HAP-1 (cell line): ENCODE measurements around the gene ARHGAP15.

Experiments used
- DNase-seq, 2 experiments: peaks; one replicate each; pipeline ENCODE4 v3.0.0-alpha.2; 2016 to 2020; ENCODE audit warnings: low spot score in 2 of 2
- H3K27me3 ChIP-seq: fragments of 250-450 bp; sonication (Bioruptor Pico); 2 replicates; pipeline ENCODE4 v1.5.1; 2020; ENCODE audit warnings: low read depth, mild to moderate bottlenecking, moderate library complexity
- H3K36me3 ChIP-seq: fragments of 250-450 bp; sonication (Bioruptor Pico); replicated peaks from 2 replicates; pipeline ENCODE4 v1.5.1; 2020; ENCODE audit warnings: mild to moderate bottlenecking
- H3K4me1 ChIP-seq: fragments of 250-450 bp; sonication (Bioruptor Pico); 2 replicates; pipeline ENCODE4 v1.5.1; 2020; ENCODE audit warnings: mild to moderate bottlenecking
- H3K4me3 ChIP-seq: fragments of 250-450 bp; sonication (Bioruptor Pico); 2 replicates; pipeline ENCODE4 v1.5.1; 2020; ENCODE audit warnings: mild to moderate bottlenecking, moderate library complexity
- H3K9me3 ChIP-seq: fragments of 250-450 bp; sonication (Bioruptor Pico); 2 replicates; pipeline ENCODE4 v1.5.1; 2020; ENCODE audit warnings: mild to moderate bottlenecking, moderate library complexity
- in situ Hi-C: fragments of 300-500 bp; cut with MboI; formaldehyde crosslinking; loops from 3 replicates; pipeline ENCODE4 v1.14.3; 2020; ENCODE audit warnings: low sequenced_read_pairs, inconsistent platforms, mixed read lengths

The ARHGAP15 gene

DNA sequence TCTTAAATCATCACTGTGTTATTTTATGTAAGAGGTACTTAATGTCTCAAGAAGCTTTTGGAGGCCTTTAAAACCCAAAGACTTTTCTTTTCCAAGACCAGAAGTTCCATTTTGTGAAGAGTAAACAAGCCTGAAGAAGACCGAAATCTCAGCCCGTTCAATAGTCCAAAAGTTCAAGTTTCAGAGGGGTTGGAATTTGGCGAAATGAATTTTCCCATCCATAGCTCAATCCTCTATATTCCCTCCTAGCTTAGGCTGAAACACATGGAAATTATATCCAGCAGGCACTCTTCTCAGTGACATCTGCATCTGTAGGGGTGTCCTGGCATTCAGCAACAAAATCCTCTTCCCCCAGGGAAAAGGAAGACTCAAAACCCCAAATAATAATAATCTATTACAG is 344.6 kb downstream of the ARHGAP15 start:
- no peaks in the 10 kb centered on the region for H3K27me3 ChIP-seq
- peaks cover 13% of the 10 kb centered on the region for H3K4me1 ChIP-seq
- DNase-seq = no peak
- no peaks in the 10 kb centered on the region for H3K9me3 ChIP-seq
- H3K36me3 ChIP-seq = no peaks in the 10 kb centered on the region
- H3K4me3 ChIP-seq = no peak overlapping the region
- in situ Hi-C loops = no loop called here

DNA sequence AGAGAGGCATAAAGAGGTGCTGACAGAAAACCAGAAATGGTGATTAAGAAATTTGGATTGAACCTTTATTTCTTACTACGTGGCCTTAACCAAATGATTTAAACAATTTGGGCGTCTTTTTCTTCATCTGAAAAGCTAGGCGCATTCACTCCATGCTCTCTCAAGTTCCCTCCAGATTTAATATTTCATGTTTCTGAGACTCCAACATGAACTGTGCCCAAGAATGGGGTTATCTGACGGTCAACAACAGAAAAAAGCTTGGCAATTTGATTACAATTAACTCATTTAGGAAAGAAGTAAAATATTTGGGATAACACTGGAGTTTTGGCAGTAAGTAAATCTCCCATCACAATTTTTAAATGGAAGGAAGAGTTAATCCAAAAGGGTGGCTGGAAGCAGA is 345.4 kb downstream of the ARHGAP15 start:
- H3K27me3 ChIP-seq = no peaks in the 10 kb centered on the region
- DNase-seq = no peak
- in situ Hi-C loops = no loop called here
- peaks cover 13% of the 10 kb centered on the region for H3K4me1 ChIP-seq
- no peaks in the 10 kb centered on the region for H3K9me3 ChIP-seq
- H3K4me3 ChIP-seq = no peak overlapping the region
- H3K36me3 ChIP-seq = no peaks in the 10 kb centered on the region

DNA sequence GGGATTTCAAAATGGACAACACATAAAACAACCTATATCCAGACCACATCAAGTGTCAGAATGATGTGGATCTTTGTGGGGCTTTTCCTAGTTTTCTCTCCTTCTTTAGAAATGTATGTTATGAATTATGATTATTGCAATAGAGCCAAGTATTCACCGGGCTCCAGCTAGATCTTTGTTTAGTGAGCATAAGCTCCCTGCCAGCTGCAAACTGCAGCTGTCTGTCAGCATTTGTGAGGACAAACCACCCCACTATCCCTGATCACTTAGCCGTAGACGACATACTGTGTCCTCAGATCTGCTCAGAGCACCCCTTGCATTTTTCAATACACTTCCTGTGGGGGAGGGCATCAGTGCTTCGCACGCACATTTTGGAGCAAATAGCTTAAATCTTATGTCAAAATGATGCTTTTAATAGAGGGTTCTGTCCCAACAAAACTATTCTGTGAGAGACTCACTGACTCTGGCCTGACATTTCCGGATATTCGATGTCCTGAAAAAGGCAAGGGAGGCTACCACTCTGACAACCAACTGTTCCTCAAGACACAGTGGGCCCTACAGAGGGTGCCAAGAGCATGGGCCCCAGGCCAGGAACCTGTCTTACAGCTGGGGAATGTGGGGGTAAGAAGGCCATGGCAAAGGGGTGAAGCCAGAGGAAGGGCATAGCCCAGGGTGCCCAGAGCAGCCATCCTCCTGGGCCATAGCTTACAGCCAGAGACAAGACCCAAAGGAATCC is 346.0 kb downstream of the ARHGAP15 start:
- DNase-seq = no peak
- Histone ChIP-seq H3K9me3 (no peaks in the 10 kb centered on the region), H3K4me1 (peaks cover 16% of the 10 kb centered on the region), H3K4me3 (no peak overlapping the region), H3K36me3 (no peaks in the 10 kb centered on the region), H3K27me3 (no peaks in the 10 kb centered on the region)
- in situ Hi-C loops = no loop called here

DNA sequence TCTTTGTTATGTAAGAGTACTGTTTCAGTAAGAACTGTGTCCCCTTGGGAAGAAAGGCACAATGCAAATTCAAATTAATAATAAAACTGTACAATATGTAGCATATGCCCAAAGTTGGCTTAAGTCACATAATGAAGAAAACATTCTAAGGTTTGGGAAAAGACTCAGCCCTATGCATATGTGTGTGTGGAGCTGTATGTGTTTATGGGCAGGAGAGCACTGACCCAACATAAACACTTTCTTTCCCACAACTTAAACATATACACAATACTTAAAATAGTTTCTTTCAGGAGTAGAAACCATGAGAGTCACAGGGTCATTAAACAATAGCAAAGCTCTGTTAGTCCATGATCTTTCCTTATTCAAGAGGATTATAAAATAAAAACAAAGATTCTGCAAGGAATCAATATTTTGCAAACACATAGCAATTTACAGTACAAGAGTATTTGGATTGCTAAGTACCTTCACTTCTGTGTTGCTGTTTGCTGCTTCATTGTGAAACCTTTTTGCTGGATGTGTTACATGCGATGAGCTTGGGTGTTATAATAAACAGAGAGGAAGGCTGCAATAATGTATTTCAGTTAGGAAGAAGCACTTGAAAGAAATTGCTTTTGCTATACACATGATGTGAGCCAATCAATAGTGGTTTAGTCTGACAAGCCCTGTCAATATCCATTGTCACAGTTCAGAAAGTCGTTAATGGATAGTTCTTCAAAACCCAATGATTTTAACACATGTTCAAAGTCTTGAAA is 347.3 kb downstream of the ARHGAP15 start:
- DNase-seq = peak in 1 of 2 experiments; percentile 51
- H3K4me1 ChIP-seq = peaks cover 29% of the 10 kb centered on the region
- H3K9me3 ChIP-seq = no peaks in the 10 kb centered on the region
- H3K36me3 ChIP-seq = no peaks in the 10 kb centered on the region
- no peak overlapping the region for H3K4me3 ChIP-seq
- no peaks in the 10 kb centered on the region for H3K27me3 ChIP-seq
- in situ Hi-C loops = no loop called here

DNA sequence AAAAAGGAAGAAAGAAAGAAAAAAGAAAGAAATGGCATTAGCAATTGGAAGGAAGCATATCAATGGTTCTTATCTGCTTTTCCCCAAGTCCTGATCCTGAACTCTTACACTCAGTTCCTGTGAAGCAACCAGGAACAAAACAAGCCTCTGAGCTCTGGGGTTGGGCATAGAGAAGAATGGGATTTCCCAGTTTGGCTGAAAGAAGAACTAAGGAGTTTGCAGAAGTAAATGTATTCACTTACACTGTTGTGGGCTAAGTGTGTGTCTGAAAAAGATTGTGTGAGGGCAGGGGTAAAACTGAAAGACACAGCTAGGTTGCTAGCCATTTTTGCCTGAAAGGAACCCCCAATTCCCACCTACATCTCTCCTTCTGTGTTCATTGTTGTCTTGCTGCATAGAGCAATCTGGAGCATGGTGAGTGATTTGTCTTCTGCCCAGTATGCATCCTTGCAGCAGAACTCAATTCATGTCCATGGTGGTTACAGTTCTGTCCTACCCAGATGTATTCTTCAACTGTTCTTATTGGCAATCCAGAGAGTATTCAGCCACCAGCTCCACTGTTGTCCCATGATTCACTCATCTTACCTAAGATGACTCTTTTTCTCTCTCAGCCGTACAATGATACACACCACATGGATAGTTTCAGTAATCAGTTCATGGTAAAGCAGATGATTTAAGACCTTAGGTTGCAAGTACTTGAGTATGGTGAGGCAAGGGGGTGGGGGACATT is 348.7 kb downstream of the ARHGAP15 start:
- Histone ChIP-seq H3K9me3 (no peaks in the 10 kb centered on the region), H3K4me3 (no peak overlapping the region), H3K4me1 (peaks cover 39% of the 10 kb centered on the region), H3K36me3 (no peaks in the 10 kb centered on the region), H3K27me3 (no peaks in the 10 kb centered on the region)
- in situ Hi-C loops = no loop called here
- DNase-seq = no peak

DNA sequence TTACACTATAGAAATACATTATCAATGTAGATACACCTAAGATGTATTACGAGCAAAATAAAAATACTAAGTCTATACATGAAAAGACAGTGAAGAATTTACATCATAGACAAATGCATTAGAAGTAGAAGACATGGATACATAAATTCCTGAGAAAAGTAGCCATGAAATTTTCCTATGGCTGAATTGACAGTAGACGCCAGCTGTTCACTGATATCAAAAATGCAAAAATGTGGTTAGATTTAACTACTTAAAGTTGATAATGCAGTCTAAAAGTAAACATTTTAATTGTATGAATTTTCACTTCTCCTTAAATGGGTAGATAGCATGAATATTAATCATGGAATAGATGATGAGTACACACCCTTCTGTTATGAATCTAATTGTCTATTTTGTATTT is 350.9 kb downstream of the ARHGAP15 start:
- DNase-seq = no peak
- in situ Hi-C loops = no loop called here
- Histone ChIP-seq H3K27me3 (no peaks in the 10 kb centered on the region), H3K9me3 (no peaks in the 10 kb centered on the region), H3K4me1 (peaks cover 39% of the 10 kb centered on the region), H3K4me3 (no peak overlapping the region), H3K36me3 (no peaks in the 10 kb centered on the region)

DNA sequence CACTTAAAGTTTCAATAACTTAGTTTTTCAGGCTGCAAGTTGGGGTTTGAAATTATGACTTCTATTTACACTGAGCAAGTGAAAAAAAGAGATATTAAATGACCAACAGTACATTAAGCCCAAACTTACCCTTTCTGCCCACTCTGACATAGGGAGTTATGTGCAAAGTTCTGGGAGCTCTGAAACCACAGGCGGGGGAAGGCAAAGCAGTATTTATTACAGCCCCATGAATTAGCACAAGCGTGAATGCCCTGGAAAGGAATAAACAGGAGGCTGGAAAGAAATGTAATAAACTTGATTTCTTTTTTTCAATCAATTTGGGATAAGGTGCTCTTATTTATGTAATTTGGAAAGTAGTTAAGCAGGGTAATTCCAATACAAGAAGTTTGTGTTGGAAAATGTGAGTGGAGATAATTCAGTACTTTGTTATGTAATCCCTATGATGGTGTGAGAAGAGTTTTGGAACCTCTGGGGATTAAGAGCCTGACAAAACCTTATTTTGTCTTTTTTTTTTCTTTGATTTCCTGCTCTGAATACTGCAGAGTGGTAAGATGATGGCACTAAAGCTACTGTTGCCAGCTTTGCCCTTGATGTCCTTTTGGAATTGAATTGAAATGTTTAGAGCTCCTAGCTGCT is 351.5 kb downstream of the ARHGAP15 start:
- in situ Hi-C loops = no loop called here
- DNase-seq = peak; percentile 21 to 61
- H3K4me1 ChIP-seq = peaks cover 39% of the 10 kb centered on the region
- no peaks in the 10 kb centered on the region for H3K36me3 ChIP-seq
- no peaks in the 10 kb centered on the region for H3K9me3 ChIP-seq
- no peak overlapping the region for H3K4me3 ChIP-seq
- H3K27me3 ChIP-seq = no peaks in the 10 kb centered on the region

DNA sequence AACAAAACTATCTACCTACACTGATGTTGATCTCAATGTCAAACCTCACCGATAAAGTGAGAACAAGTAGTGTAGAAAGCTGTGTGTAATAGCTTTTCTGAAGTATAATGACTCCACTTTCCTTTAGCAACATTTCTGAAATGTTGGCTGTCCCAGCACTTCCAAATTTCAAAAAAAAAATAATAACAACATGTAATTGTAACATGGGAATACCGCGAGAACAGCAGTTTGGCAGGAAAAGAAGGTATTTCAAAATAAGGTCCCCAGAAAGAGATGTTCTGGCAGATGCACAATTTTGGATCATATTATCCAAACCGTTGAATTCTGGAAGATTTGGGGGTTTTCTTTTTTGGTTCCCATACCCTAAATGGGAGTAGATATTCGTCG is 352.0 kb downstream of the ARHGAP15 start:
- Histone ChIP-seq H3K4me1 (peaks cover 35% of the 10 kb centered on the region), H3K36me3 (no peaks in the 10 kb centered on the region), H3K4me3 (no peak overlapping the region), H3K9me3 (no peaks in the 10 kb centered on the region), H3K27me3 (no peaks in the 10 kb centered on the region)
- in situ Hi-C loops = no loop called here
- no peak for DNase-seq

DNA sequence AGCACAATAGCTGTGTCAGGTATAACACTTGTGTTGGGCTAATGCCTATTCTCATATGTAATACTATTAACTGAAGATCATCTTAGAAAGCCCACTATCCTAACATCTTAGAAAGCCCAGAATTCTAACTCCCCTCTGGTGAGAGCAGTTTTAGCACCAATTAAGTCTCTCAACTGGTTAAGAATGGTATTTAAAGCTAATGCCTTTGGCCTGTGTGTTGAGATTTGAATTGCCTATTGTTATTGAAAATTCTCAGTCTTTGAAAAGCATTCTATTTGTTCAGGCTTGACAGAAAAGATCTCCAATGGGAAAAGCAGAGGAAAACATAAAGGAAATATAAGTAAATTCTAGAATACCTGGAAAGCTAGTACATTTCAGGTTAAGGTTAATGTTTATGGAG is 352.5 kb downstream of the ARHGAP15 start:
- Histone ChIP-seq H3K4me1 (peaks cover 30% of the 10 kb centered on the region), H3K9me3 (no peaks in the 10 kb centered on the region), H3K27me3 (0 out of 2 replicates have a peak, but pooled peaks cover under 1% of the 10 kb centered on the region), H3K36me3 (no peaks in the 10 kb centered on the region), H3K4me3 (no peak overlapping the region)
- peak; percentile 19 to 95 for DNase-seq
- in situ Hi-C loops = no loop called here

DNA sequence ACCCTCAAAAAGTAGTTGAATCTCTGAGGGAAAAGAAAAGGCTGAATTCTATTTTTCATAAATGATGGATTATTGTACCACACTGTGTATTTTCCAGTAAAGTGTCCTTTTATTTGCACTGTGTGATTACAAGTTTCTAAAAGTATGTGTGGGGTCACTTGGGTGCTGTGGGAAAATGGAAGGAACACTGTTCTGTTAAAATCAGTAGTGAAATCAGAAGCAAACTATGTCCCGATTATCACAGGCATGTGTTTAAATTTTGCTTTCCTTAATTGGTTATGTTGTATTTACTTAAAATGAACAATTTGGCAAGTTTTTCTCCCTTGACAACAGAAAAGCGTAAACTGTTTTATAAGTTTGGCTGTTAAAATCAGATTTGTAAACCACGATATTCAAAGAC is 353.1 kb downstream of the ARHGAP15 start:
- H3K4me3 ChIP-seq = no peak overlapping the region
- in situ Hi-C loops = no loop called here
- no peak for DNase-seq
- H3K36me3 ChIP-seq = no peaks in the 10 kb centered on the region
- 0 out of 2 replicates have a peak, but pooled peaks cover 3% of the 10 kb centered on the region for H3K27me3 ChIP-seq
- peaks cover 26% of the 10 kb centered on the region for H3K4me1 ChIP-seq
- H3K9me3 ChIP-seq = no peaks in the 10 kb centered on the region

DNA sequence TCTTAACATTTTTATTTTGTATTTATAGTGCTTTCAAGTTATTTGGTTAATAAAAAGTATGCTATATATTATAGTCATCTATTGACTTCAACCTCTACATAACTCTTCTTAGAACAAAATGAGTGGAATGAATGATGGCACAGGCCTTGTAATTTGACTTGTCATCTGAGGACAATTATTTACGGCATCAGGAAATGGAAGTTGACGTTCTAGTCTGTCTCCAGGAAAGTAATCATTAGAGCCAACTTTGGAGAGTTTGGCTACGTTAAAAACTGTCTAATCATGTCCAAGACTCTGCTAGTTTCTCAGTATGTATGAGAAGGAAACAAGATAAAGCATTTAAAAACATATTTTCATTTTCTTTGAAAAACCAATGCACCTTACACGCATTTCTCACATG is 353.6 kb downstream of the ARHGAP15 start:
- in situ Hi-C loops = no loop called here
- no peak overlapping the region for H3K4me3 ChIP-seq
- 0 out of 2 replicates have a peak, but pooled peaks cover 3% of the 10 kb centered on the region for H3K27me3 ChIP-seq
- no peaks in the 10 kb centered on the region for H3K36me3 ChIP-seq
- H3K4me1 ChIP-seq = peaks cover 26% of the 10 kb centered on the region
- DNase-seq = no peak
- no peaks in the 10 kb centered on the region for H3K9me3 ChIP-seq

DNA sequence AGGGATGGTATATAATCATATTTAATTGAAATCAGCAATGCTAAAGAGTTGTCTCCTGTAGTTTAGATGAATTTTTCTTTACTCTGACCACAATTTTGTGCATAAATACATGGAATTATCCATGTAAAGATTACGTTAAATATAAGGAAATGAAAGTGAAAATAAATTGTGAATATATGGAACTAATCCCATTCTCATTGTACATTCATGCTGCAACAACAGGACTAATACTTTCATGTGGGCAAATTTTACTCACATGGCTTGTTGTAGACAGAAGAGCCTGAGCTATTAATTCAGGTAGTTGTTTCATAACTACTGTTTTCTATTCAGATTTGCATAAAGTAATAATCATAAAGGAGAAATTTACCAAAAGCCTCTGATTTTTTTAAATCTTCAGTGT is 357.8 kb downstream of the ARHGAP15 start:
- Histone ChIP-seq H3K4me1 (peaks cover 8% of the 10 kb centered on the region), H3K9me3 (no peaks in the 10 kb centered on the region), H3K4me3 (no peak overlapping the region), H3K36me3 (no peaks in the 10 kb centered on the region), H3K27me3 (0 out of 2 replicates have a peak, but pooled peaks cover 3% of the 10 kb centered on the region)
- DNase-seq = no peak
- in situ Hi-C loops = no loop called here

DNA sequence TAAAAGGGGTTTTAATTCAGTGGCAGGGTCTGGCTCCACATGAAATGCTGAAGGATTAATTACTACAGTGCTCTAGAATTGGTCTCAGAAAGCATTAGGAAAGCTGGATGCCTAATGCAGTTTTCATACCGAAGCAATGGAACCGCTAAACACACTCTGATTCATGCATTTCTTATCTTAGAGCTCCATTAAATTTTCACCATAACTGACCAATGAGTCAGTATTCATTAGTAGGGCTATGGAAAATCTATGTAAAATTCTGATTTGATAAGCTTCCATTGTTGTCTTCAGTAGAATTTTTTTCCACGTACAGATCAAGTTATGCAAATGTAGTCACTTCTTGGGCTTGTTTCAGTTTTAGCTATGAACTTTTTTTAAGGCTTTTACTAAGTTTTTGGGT is 359.9 kb downstream of the ARHGAP15 start:
- Histone ChIP-seq H3K36me3 (no peaks in the 10 kb centered on the region), H3K4me1 (no peaks in the 10 kb centered on the region; the same call in 1 of the 2 replicates), H3K9me3 (no peaks in the 10 kb centered on the region), H3K4me3 (no peak overlapping the region), H3K27me3 (0 out of 2 replicates have a peak, but pooled peaks cover 3% of the 10 kb centered on the region)
- no peak for DNase-seq
- in situ Hi-C loops = no loop called here
